Spleen (tissue), 11 donors: ENCODE measurements around the gene DOCK1. TPM values are rescaled to one million over a fixed set of nuclear protein-coding genes. Genes with fewer than 3 reads are reported as not detected.

Source experiments
- DNase-seq: peaks from one replicate; pipeline ENCODE4 v3.0.0-alpha.2; 2020
- H3K27ac ChIP-seq, 8 donors: fragments of 200-600 bp; sonication (generic) in 7 of 8; 1 replicate in 4 of 8; 2 replicates in 4 of 8; pipeline versions ENCODE4 v1.5.0 to v1.8.0; 2016 to 2021; ENCODE audit warnings: inconsistent platforms in 4 of 8, mild to moderate bottlenecking in 4 of 8, moderate library complexity in 1 of 8
- H3K27me3 ChIP-seq, 7 donors: fragments of 200-600 bp; sonication (generic) in 6 of 7; replicated peaks in 1 of 7; 1 replicate in 4 of 7; 2 replicates in 3 of 7; pipeline versions ENCODE4 v1.5.0 to v1.8.0; 2016 to 2021; ENCODE audit warnings: inconsistent platforms in 3 of 7, mild to moderate bottlenecking in 1 of 7
- H3K36me3 ChIP-seq, 6 donors: fragments of 200-600 bp; sonication (generic) in 5 of 6; 1 replicate in 4 of 6; 2 replicates in 2 of 6; pipeline versions ENCODE4 v1.5.0 to v1.8.0; 2016 to 2021; ENCODE audit warnings: inconsistent platforms in 2 of 6
- H3K4me1 ChIP-seq, 6 donors: fragments of 200-600 bp; sonication (generic) in 5 of 6; 1 replicate in 3 of 6; 2 replicates in 3 of 6; pipeline versions ENCODE4 v1.5.0 to v1.8.0; 2016 to 2021; ENCODE audit warnings: inconsistent platforms in 3 of 6
- H3K4me3 ChIP-seq, 8 donors: fragments of 200-600 bp; sonication (generic) in 7 of 8; 1 replicate in 4 of 8; 2 replicates in 4 of 8; pipeline versions ENCODE4 v1.5.0 to v1.8.0; 2016 to 2021; ENCODE audit warnings: inconsistent platforms in 4 of 8, mild to moderate bottlenecking in 4 of 8, moderate library complexity in 2 of 8
- H3K9me3 ChIP-seq, 8 donors: fragments of 200-600 bp; sonication (generic) in 7 of 8; 1 replicate in 4 of 8; 2 replicates in 4 of 8; pipeline versions ENCODE4 v1.5.0 to v1.8.0; 2016 to 2021; ENCODE audit warnings: inconsistent platforms in 4 of 8
- CTCF ChIP-seq, 11 experiments: fragments of 200-600 bp in 7 of 11; fragments of 450-650 bp in 4 of 11; sonication (generic) in 4 of 11; IDR thresholded peaks in 8 of 11; conservative IDR thresholded peaks in 3 of 11; 1 replicate in 7 of 11; 2 replicates in 4 of 11; pipeline versions ENCODE4 v1.4.0 to v1.8.0; 2016 to 2021; ENCODE audit warnings: antibody characterized with exemption in 11 of 11, inconsistent platforms in 4 of 11, mild to moderate bottlenecking in 1 of 11
- POLR2A ChIP-seq, 3 donors: fragments of 450-650 bp; IDR thresholded peaks; one replicate each; pipeline ENCODE4 v1.5.1; 2017; ENCODE audit warnings: antibody characterized with exemption in 3 of 3, mild to moderate bottlenecking in 1 of 3
- POLR2AphosphoS5 ChIP-seq, 3 donors: sonication (generic); formaldehyde crosslinking; IDR thresholded peaks; one replicate each; pipeline ENCODE4 v1.5.1; 2017; ENCODE audit warnings: antibody characterized with exemption in 3 of 3
- WGBS, 5 donors: extraction: QIAGEN DNeasy Blood & Tissue Kit in 3 of 5; methylation state at CpG; one replicate each; pipeline versions ENCODE4 v1.1.5 to v1.1.7; 2013 to 2018; 5-methylcytosine and 5-hydroxymethylcytosine counted together
- intact Hi-C: fragments of 100-400 bp; cut with DNase I; formaldehyde crosslinking; loops from one replicate; pipeline ENCODE4 v1.15.0; 2023; ENCODE audit warnings: low total_unique reads
- polyA plus RNA-seq, 3 donors: library from polyadenylated mRNA; stranded (reverse); fragments of 200-250 nt; gene quantifications; one replicate each; pipeline ENCODE4 v1.2.1, GENCODE V29; 2013
- total RNA-seq, 7 donors: library from RNA; depleted of rRNA in 3 of 7; stranded (reverse); fragments of >200 nt in 3 of 7; fragmentation: NEBNext Ultra II Directional in 4 of 7; extraction: Animal tissue kit (Norgen Biotek cat#: 25700) in 4 of 7; gene quantifications; one replicate each; pipeline versions ENCODE4 v1.1.0 to v1.2.1, GENCODE V29; 2016 to 2021
- donor health status: healthy with polysubstance abuse.
- donor health status: DM: no; HTN: no; CAD: no; lungs with moderate emphysema.
- donor health status: DM: no; HTN: no; CAD: no.
- donor health status: Bipolar disorder and iron deficiency.
- donor health status: healthy.
- donor health status: DM: no; HTN: no; CAD: no.
- donor health status: DM: yes; HTN: yes; CAD: no.

DOCK1 gene
- total and polyA plus RNA-seq, 10 donors: 2.2 to 40.5 (median 25.1) TPM

- H3K27me3 ChIP-seq: no peaks in the 10 kb centered on the region
- peaks cover 0 to 7% (median 0%) of the 10 kb centered on the region in 6 donors for H3K36me3 ChIP-seq
- no peak for DNase-seq
- H3K4me3 ChIP-seq: no peak overlapping the region
- TF ChIP-seq CTCF (IDR thresholded peaks at IDR 0.05 in 8 of 11, conservative IDR thresholded peaks at IDR 0.05 in 3 of 11) (no peak), POLR2A (IDR thresholded peaks at IDR 0.05) (no peak), POLR2AphosphoS5 (IDR thresholded peaks at IDR 0.05) (no peak)
- intact Hi-C loops: no loop called here
- no peaks in the 10 kb centered on the region for H3K9me3 ChIP-seq
- WGBS, 5 donors: 71 to 88% (median 82%) methylated on average over 6 of the region's 6 CpGs
- peaks cover 0 to 7% (median 0%) of the 10 kb centered on the region in 6 donors for H3K4me1 ChIP-seq
- H3K27ac ChIP-seq: no peak overlapping the region
These were observed 451.1 kb downstream of the DOCK1 start for GRCh38 chr10:127356360-127356759.

- no peak overlapping the region for H3K27ac ChIP-seq
- TF ChIP-seq CTCF (IDR thresholded peaks at IDR 0.05 in 8 of 11, conservative IDR thresholded peaks at IDR 0.05 in 3 of 11) (no peak), POLR2AphosphoS5 (IDR thresholded peaks at IDR 0.05) (no peak), POLR2A (IDR thresholded peaks at IDR 0.05) (no peak)
- H3K4me1 ChIP-seq: peaks cover 0 to 7% (median 0%) of the 10 kb centered on the region in 6 donors
- no peaks in the 10 kb centered on the region for H3K27me3 ChIP-seq
- H3K9me3 ChIP-seq: no peaks in the 10 kb centered on the region
- no peak overlapping the region for H3K4me3 ChIP-seq
- intact Hi-C loops: no loop called here
- H3K36me3 ChIP-seq: peaks cover 0 to 16% (median 0%) of the 10 kb centered on the region in 6 donors
- WGBS, 5 donors: 74 to 88% (median 85%) methylated on average over 6 of the region's 6 CpGs
- DNase-seq: no peak
These were observed 452.0 kb downstream of the DOCK1 start for GRCh38 chr10:127357265-127357664.

GRCh38 chr10:127358337-127358736, 453.1 kb downstream of the DOCK1 start:
- H3K4me1 ChIP-seq: peaks cover 0 to 7% (median 0%) of the 10 kb centered on the region in 6 donors
- TF ChIP-seq POLR2AphosphoS5 (IDR thresholded peaks at IDR 0.05): no peak
- TF ChIP-seq CTCF (IDR thresholded peaks at IDR 0.05 in 8 of 11, conservative IDR thresholded peaks at IDR 0.05 in 3 of 11): no peak
- no peak for TF ChIP-seq POLR2A (IDR thresholded peaks at IDR 0.05)
- 89 to 94% (median 92%) methylated on average over 9 of the region's 9 CpGs for WGBS, 5 donors

DNA sequence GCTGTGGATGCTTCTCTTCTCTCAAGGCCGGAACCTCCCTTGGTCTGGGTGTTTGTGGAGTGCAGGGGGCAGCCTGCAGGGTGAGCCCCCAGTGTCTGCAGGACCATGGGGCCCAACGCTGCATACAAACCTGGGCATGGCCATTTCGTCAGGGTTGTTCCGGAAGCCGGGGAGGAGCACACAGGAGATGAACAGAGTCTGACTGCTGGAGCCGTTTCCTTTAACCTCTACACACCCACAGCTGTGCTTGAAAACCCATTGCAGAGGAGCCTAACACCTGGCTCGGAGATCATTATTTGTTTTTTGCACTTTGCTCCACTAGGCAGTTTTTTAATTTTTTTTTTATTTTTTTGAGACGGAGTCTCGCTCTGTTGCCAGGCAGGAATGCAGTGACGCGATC, 458.8 kb downstream of the DOCK1 start:
- intact Hi-C loops: no loop called here
- H3K4me1 ChIP-seq: no peaks in the 10 kb centered on the region
- H3K27me3 ChIP-seq: no peaks in the 10 kb centered on the region
- no peak overlapping the region for H3K27ac ChIP-seq
- no peak overlapping the region for H3K4me3 ChIP-seq
- H3K9me3 ChIP-seq: no peaks in the 10 kb centered on the region
- 87 to 92% (median 89%) methylated on average over 11 of the region's 11 CpGs for WGBS, 5 donors
- peaks cover 0 to 13% (median 0%) of the 10 kb centered on the region in 6 donors for H3K36me3 ChIP-seq
- TF ChIP-seq POLR2AphosphoS5 (IDR thresholded peaks at IDR 0.05): no peak
- TF ChIP-seq CTCF (IDR thresholded peaks at IDR 0.05 in 8 of 11, conservative IDR thresholded peaks at IDR 0.05 in 3 of 11): no peak
- TF ChIP-seq POLR2A (IDR thresholded peaks at IDR 0.05): no peak
- no peak for DNase-seq

More at GRCh38 chr10:127358337-127358736, 453.1 kb downstream of the DOCK1 start:
- H3K4me3 ChIP-seq: no peak overlapping the region
- no peaks in the 10 kb centered on the region for H3K9me3 ChIP-seq
- no peak for DNase-seq
- H3K36me3 ChIP-seq: peaks cover 0 to 17% (median 0%) of the 10 kb centered on the region in 6 donors
- intact Hi-C loops: no loop called here
- no peak overlapping the region for H3K27ac ChIP-seq
- H3K27me3 ChIP-seq: no peaks in the 10 kb centered on the region
